B cell (primary cell): ENCODE results near the gene ZNRD2.

Experiments used
- CTCF ChIP-seq: fragments of 200-600 bp; IDR thresholded peaks from one replicate; pipeline ENCODE4 v1.8.0; 2022; ENCODE audit warnings: antibody characterized with exemption, mild to moderate bottlenecking
- EZH2 ChIP-seq: IDR thresholded peaks from 2 replicates; pipeline ENCODE4 v1.6.1; 2012; ENCODE audit warnings: borderline replicate concordance, low read depth, mild to moderate bottlenecking, moderate library complexity, low read length; ENCODE audit not compliant: insufficient read depth, poor library complexity, severe bottlenecking

GRCh38 chr11:65599216-65599954, 29.1 kb downstream of the ZNRD2 start:
- TF ChIP-seq CTCF: no peak
- TF ChIP-seq EZH2: no peak
